NCI-H2029 treated with DMSO at 0.1 percent for 48 hours (cell line): ENCODE results near the gene GPR160.

Source experiments
- DNase-seq: peaks from one replicate; lab custom pipeline; 2025; lab: John Stamatoyannopoulos, UW

Gene GPR160

GRCh38 chr3:170027233-170028102 lies 10.3 kb upstream of the GPR160 start:
- DNase-seq = no peak

- no peak for DNase-seq
Observed at GRCh38 chr3:170033489-170033888, 4.3 kb upstream of the GPR160 start.

GRCh38 chr3:170038434-170039110 lies 777 bp downstream of the GPR160 start:
- DNase-seq = peak; percentile 16

- no peak for DNase-seq
Observed at GRCh38 chr3:170040418-170040817, 2.6 kb downstream of the GPR160 start.

DNA sequence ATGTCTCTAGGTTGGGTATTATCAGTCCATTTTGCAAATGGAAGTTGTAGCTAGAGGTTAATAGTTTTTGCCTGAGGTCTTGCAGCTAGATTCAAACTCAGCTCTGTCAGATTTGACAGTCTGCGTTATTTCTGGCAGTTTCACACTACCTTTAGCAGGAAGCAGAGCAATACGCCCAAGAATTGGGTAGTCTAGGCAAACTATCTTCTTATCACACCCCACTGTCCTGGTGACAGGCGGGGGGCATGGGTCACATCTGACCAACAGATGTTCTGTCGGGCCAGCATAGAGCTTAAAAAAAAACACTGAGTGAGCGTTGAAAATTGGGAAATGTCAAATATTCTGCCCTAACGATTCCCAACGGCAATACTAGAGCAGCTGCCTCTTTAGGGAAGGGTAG lies 5.7 kb downstream of the GPR160 start:
- DNase-seq = no peak

GRCh38 chr3:170044271-170044670 lies 6.5 kb downstream of the GPR160 start:
- no peak for DNase-seq

DNA sequence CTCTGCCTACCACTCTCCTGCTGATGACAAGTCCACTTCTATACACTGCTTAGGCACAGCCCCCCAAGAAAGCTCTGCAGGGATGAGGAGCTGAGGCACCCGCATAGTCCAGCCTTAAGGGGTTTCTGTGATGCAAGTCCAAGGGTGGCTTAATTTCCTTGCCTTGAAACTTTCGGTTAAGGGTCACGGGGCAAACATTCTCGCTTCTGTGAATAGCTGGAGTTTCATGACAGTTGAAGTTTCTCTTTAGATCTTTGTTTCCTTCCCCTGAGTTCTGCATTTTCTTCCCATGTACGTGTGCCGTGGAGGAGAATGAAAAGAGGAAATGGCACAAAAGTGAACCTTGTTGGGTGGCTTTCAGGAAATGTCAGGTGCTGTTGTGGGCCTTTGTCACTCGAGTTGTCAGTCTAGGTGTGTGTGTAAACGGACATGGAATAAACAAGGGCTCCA lies 7.0 kb downstream of the GPR160 start:
- no peak for DNase-seq

GRCh38 chr3:170046269-170047132 lies 8.7 kb downstream of the GPR160 start:
- no peak for DNase-seq

GRCh38 chr3:170047133-170047404 lies 9.3 kb downstream of the GPR160 start:
- no peak for DNase-seq

DNA sequence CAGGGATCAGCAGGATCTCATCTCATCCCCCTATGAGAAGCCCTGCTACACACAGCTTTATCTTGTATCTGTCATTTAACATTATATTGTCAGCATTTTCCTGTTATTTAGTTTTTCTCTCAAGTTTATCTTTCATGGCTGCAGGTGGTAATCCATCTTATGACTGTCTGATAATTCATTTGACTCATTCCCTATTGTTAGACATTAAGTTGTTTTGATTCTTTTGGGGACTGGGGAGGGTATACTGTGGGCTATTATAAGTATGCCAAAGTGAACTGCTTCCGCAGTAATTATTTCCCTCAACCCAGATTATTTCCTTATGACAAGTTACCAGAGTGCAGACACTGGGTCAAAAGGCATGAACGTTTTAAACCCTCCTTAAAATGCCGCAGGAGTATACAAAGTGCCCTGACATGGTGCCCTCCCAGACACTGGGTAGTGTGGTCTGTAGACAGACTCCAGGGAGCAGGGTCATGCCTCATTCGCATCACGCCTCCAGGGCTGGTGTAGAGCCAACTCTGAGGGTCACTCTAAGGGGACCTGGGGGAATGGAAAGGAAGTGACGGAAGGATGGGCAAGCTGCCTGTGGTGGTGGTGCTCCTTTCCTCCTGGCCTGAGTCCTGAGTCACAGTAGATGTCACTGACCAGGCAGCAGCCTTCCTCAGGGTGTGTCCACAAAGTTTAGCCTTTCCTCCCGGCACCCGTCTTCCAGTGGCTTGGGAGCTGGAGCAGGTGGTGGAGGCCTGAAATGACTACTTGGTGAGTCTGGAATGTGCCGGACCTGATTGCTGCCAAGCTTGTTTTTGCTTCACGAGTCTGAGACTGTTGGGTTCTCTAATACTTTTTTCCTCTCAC lies 11.6 kb downstream of the GPR160 start:
- no peak for DNase-seq

GRCh38 chr3:170050753-170051152 lies 13.0 kb downstream of the GPR160 start:
- no peak for DNase-seq

GRCh38 chr3:170052398-170052797 lies 14.6 kb downstream of the GPR160 start:
- DNase-seq = no peak

DNA sequence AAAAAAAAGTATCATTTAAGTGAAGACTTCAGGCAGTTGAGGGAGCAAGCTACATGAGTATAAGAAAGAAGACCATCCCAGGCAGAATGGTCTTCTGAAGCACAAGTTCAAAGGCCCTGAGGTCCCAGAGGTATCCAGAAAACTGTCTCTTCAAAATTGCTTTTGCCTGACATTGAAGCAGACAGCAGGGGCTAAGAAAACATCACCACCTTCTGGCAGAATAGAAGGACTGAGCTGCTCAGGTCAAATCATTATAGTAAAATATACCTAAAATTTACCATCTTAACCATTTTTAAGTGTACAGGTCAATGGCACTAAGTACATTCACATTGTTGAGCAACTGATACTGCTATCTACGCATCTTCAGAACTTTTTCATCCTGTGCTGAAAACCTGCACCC lies 16.4 kb downstream of the GPR160 start:
- no peak for DNase-seq

GRCh38 chr3:170055209-170055608 lies 17.4 kb downstream of the GPR160 start:
- no peak for DNase-seq

GRCh38 chr3:170056710-170057454 lies 19.1 kb downstream of the GPR160 start:
- no peak for DNase-seq

DNA sequence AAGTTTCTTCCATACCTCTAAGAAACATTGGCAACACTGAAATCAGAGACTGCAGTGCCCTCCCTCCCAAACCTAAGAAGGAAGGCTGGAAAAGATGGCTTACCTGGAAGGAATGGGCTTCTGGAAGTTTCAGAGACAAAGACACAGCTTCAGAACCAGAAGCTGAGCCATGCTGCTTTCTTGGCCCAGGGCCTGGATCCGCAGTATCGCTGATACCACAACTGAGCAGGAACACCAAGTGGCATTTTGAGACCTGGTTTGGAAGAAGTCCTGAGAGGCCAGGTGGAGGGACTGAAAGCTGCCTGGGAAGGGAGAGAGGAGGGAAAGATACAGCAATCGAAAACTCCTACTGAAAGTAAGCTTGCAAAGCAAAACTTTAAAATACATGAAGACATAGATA lies 19.8 kb downstream of the GPR160 start:
- no peak for DNase-seq

DNA sequence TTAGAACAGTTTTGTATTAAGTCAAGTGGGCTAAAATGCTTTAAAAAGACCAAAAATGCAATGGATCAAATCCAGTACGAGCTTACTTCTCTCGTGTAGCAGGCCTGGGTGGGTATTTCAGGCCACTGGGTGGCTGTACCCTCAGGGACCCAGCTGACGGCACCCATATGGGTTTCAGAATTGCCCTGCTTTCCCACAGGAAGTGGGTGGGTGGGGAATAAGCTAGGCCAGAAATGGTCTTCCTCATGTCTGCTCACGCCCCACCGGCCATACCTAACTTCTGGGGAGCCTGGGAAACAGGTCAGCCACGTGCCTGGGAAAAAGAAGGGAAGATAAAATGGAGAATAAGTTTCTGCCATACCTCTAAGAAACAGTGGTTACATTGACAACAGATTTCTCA lies 20.3 kb downstream of the GPR160 start:
- DNase-seq = no peak

- DNase-seq = no peak
Observed at GRCh38 chr3:170059447-170059846, 21.7 kb downstream of the GPR160 start.

DNA sequence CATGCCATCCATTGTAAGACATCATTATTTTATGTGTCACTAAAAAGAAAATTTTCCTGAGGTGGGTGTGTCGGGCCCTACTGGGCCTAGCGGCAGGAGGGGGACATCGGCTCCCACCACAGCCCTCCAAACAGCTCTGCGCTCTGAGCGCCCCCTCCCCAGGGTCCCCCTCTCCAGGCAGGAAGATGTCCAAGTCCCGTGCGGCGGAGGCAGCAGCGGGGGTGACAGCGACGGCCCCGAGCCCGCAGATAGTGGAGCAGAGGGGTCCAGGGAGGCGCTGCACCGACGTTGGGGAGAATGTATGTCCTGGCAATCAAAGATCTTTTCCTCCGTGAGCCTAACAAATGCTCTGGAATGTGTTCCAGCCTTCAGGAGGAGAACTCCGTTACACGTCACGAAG lies 24.3 kb downstream of the GPR160 start:
- no peak for DNase-seq

GRCh38 chr3:170062769-170063168 lies 25.0 kb downstream of the GPR160 start:
- DNase-seq = no peak

GRCh38 chr3:170063691-170064090 lies 25.9 kb downstream of the GPR160 start:
- no peak for DNase-seq
